IMR-90 (cell line): ENCODE data around the gene PGC. TPM values are rescaled to one million over a fixed set of nuclear protein-coding genes. Genes with fewer than 3 reads are reported as not detected.

Experiments used
- ATAC-seq: fragments of 200-7000 bp; cut with Tn5 transposase; 2 replicates; pipeline ENCODE4 v1.9.1; 2020; ENCODE audit warnings: low read depth, mild to moderate bottlenecking, moderate library complexity
- BruUV-seq: library from RNA; stranded (reverse); fragments of 400-500 nt; replicated peaks from 2 replicates; lab custom pipeline; 2021; lab: Mats Ljungman, UMichigan
- CTCF ChIA-PET: fragments of 300-600 bp; formaldehyde crosslinking; extraction: SDS; loops from one replicate; lab custom pipeline; 2021; ENCODE audit warnings: antibody characterized with exemption; lab: Yijun Ruan, JAX
- POLR2A ChIA-PET: fragments of 300-600 bp; sonication (Branson Sonifier 250); formaldehyde crosslinking; loops from one replicate; lab custom pipeline; 2022; ENCODE audit warnings: antibody characterized with exemption; ENCODE audit not compliant: unreplicated experiment; lab: Charles Lee
- DNase-seq: peaks from one replicate; pipeline ENCODE4 v3.0.0; 2013
- H2AFZ ChIP-seq: replicated peaks from 2 replicates; pipeline ENCODE3; 2013; ENCODE audit warnings: low read length, mild to moderate bottlenecking; ENCODE audit not compliant: poor library complexity
- H2AK5ac ChIP-seq: 2 replicates; pipeline ENCODE4 v1.6.1; 2013; ENCODE audit warnings: low read depth, low read length, inconsistent platforms
- H2AK9ac ChIP-seq: replicated peaks from 2 replicates; pipeline ENCODE3; 2013; ENCODE audit warnings: mild to moderate bottlenecking, low read depth, low read length, moderate library complexity; ENCODE audit not compliant: poor library complexity
- H2BK120ac ChIP-seq: 2 replicates; pipeline ENCODE4 v1.6.1; 2013; ENCODE audit warnings: low read depth, low read length, inconsistent platforms
- H2BK15ac ChIP-seq: 3 replicates; pipeline ENCODE4 v1.6.1; 2013; ENCODE audit warnings: low read depth, low read length, inconsistent platforms
- H2BK20ac ChIP-seq: 2 replicates; pipeline ENCODE4 v1.6.1; 2013; ENCODE audit warnings: low read depth, mild to moderate bottlenecking, inconsistent platforms, low read length, moderate library complexity
- H2BK5ac ChIP-seq: 2 replicates; pipeline ENCODE4 v1.6.1; 2013; ENCODE audit warnings: mild to moderate bottlenecking, low read depth, low read length, inconsistent platforms; ENCODE audit not compliant: poor library complexity, severe bottlenecking
- H3K14ac ChIP-seq: replicated peaks from 2 replicates; pipeline ENCODE4 v1.6.1; 2013; ENCODE audit warnings: low read depth, low read length, inconsistent platforms
- H3K18ac ChIP-seq: 2 replicates; pipeline ENCODE4 v1.6.1; 2013; ENCODE audit warnings: low read depth, low read length, control low read depth
- H3K23ac ChIP-seq: 2 replicates; pipeline ENCODE4 v1.6.1; 2013; ENCODE audit warnings: low read depth, low read length, inconsistent platforms
- H3K27ac ChIP-seq: 2 replicates; pipeline ENCODE4 v1.5.1; 2013; ENCODE audit warnings: mild to moderate bottlenecking, control low read depth, low read length; ENCODE audit not compliant: insufficient read depth
- H3K27me3 ChIP-seq: 2 replicates; pipeline ENCODE4 v1.6.1; 2013; ENCODE audit warnings: low read length; ENCODE audit not compliant: control insufficient read depth, insufficient read depth
- H3K36me3 ChIP-seq: 2 replicates; pipeline ENCODE4 v1.6.1; 2013; ENCODE audit warnings: low read length, mixed read lengths; ENCODE audit not compliant: control insufficient read depth, insufficient read depth
- H3K4ac ChIP-seq: 2 replicates; pipeline ENCODE4 v1.6.1; 2013; ENCODE audit warnings: low read depth, low read length, inconsistent platforms
- H3K4me1 ChIP-seq: 2 replicates; pipeline ENCODE4 v1.6.1; 2013; ENCODE audit warnings: low read length, mixed read lengths; ENCODE audit not compliant: control insufficient read depth, insufficient read depth
- H3K4me2 ChIP-seq: 2 replicates; pipeline ENCODE4 v1.6.1; 2013; ENCODE audit warnings: low read depth, mild to moderate bottlenecking, control low read depth, low read length, moderate library complexity
- H3K4me3 ChIP-seq: 2 replicates; pipeline ENCODE4 v1.5.1; 2013; ENCODE audit warnings: low read depth, mild to moderate bottlenecking, control low read depth, low read length, moderate library complexity; ENCODE audit not compliant: insufficient read depth
- H3K56ac ChIP-seq: 2 replicates; pipeline ENCODE4 v1.6.1; 2013; ENCODE audit warnings: low read length, inconsistent platforms; ENCODE audit not compliant: insufficient read depth; ENCODE audit errors: extremely low read depth
- H3K79me1 ChIP-seq, 2 experiments: 2 replicates each; pipeline ENCODE4 v1.6.1; 2013; ENCODE audit warnings: low read length in 2 of 2, inconsistent platforms in 1 of 2, low read depth in 1 of 2
- H3K9ac ChIP-seq: 2 replicates; pipeline ENCODE4 v1.6.1; 2013; ENCODE audit warnings: low read depth, low read length, control low read depth
- H3K9me1 ChIP-seq: 2 replicates; pipeline ENCODE4 v1.6.1; 2013; ENCODE audit warnings: low read length, inconsistent platforms; ENCODE audit not compliant: insufficient read depth
- H3K9me3 ChIP-seq: 2 replicates; pipeline ENCODE4 v1.6.1; 2013; ENCODE audit warnings: low read length; ENCODE audit not compliant: control insufficient read depth, insufficient read depth
- H4K20me1 ChIP-seq: 2 replicates; pipeline ENCODE4 v1.6.1; 2013; ENCODE audit warnings: low read length, inconsistent platforms; ENCODE audit not compliant: insufficient read depth
- H4K5ac ChIP-seq: 2 replicates; pipeline ENCODE4 v1.6.1; 2013; ENCODE audit warnings: mild to moderate bottlenecking, low read depth, low read length, control low read depth
- H4K8ac ChIP-seq, 2 experiments: 2 replicates each; pipeline ENCODE4 v1.6.1; 2013; ENCODE audit warnings: low read depth in 2 of 2, low read length in 2 of 2, control low read depth in 1 of 2, inconsistent platforms in 1 of 2
- H4K91ac ChIP-seq: 2 replicates; pipeline ENCODE4 v1.6.1; 2013; ENCODE audit warnings: low read depth, low read length, inconsistent platforms; ENCODE audit not compliant: insufficient read depth
- BHLHE40 ChIP-seq: fragments of 150-350 bp; IDR thresholded peaks from 2 replicates; pipeline ENCODE4 v1.6.1; 2016; ENCODE audit warnings: mild to moderate bottlenecking, low read depth, low read length
- CEBPB ChIP-seq: IDR thresholded peaks from 2 replicates; pipeline ENCODE4 v1.6.1; 2012; ENCODE audit warnings: low read depth, low read length, improper control_type of control experiment
- CHD1 ChIP-seq: IDR thresholded peaks from 2 replicates; pipeline ENCODE4 v1.6.1; 2012; ENCODE audit warnings: low read depth, low read length, improper control_type of control experiment
- FOS ChIP-seq: fragments of 150-350 bp; IDR thresholded peaks from 2 replicates; pipeline ENCODE4 v1.6.1; 2016; ENCODE audit warnings: low read depth, low read length
- MAFK ChIP-seq: IDR thresholded peaks from 2 replicates; pipeline ENCODE4 v1.6.1; 2012; ENCODE audit warnings: low read depth, low read length, improper control_type of control experiment
- MAZ ChIP-seq: IDR thresholded peaks from 2 replicates; pipeline ENCODE4 v1.6.1; 2012; ENCODE audit warnings: low read depth, mild to moderate bottlenecking, low read length, improper control_type of control experiment, moderate library complexity, borderline replicate concordance
- MXI1 ChIP-seq: IDR thresholded peaks from 2 replicates; pipeline ENCODE4 v1.6.1; 2012; ENCODE audit warnings: low read depth, mild to moderate bottlenecking, low read length, moderate library complexity, borderline replicate concordance
- NFE2L2 ChIP-seq: fragments of 150-350 bp; IDR thresholded peaks from 2 replicates; pipeline ENCODE4 v1.6.1; 2016; ENCODE audit warnings: low read depth, mild to moderate bottlenecking, low read length
- POLR2A ChIP-seq: IDR thresholded peaks from 2 replicates; pipeline ENCODE4 v1.6.1; 2012; ENCODE audit warnings: mild to moderate bottlenecking, low read depth, low read length
- RAD21 ChIP-seq: IDR thresholded peaks from 2 replicates; pipeline ENCODE4 v1.6.1; 2012; ENCODE audit warnings: low read length, improper control_type of control experiment
- RCOR1 ChIP-seq: IDR thresholded peaks from 2 replicates; pipeline ENCODE4 v1.6.1; 2012; ENCODE audit warnings: mild to moderate bottlenecking, low read length, improper control_type of control experiment; ENCODE audit not compliant: insufficient replicate concordance
- RFX5 ChIP-seq: IDR thresholded peaks from 2 replicates; pipeline ENCODE4 v1.8.0; 2012; ENCODE audit warnings: low read depth, mild to moderate bottlenecking, low read length, moderate library complexity
- WGBS, 2 experiments: methylation state at CpG; one replicate each; pipeline versions ENCODE4 v1.1.5 to v1.1.7; 2013; ENCODE audit warnings: missing lambda C conversion rate in 2 of 2; ENCODE audit not compliant: insufficient read length in 1 of 2; ENCODE audit errors: extremely low coverage in 2 of 2; 5-methylcytosine and 5-hydroxymethylcytosine counted together
- dilution Hi-C: fragments of 300-500 bp; cut with HindIII; formaldehyde crosslinking; loops from one replicate; pipeline ENCODE4 v1.14.3; 2018; ENCODE audit warnings: low sequenced_read_pairs; ENCODE audit not compliant: unreplicated experiment
- in situ Hi-C: fragments of 300-500 bp; cut with MboI; formaldehyde crosslinking; loops from 3 replicates; pipeline ENCODE4 v1.14.3; 2019; ENCODE audit warnings: low sequenced_read_pairs, inconsistent platforms, mixed read lengths
- intact Hi-C: fragments of 100-400 bp; cut with micrococcal nuclease; formaldehyde crosslinking; loops from 2 replicates; pipeline ENCODE4 v1.10.0; 2022
- polyA plus RNA-seq, 3 experiments: library from polyadenylated mRNA; depleted of rRNA; stranded (reverse); fragments of >200 nt; gene quantifications; 2 replicates each; pipeline ENCODE4 v1.2.3, GENCODE V29; 2012; ENCODE audit warnings: low replicate concordance in 1 of 3
- total RNA-seq: library from RNA; depleted of rRNA; stranded (reverse); fragments of >200 nt; gene quantifications from 2 replicates; pipeline ENCODE4 v1.2.3, GENCODE V29; 2012
- TF ChIP-seq, protein P1 (sequence below): conservative IDR thresholded peaks from 2 replicates; pipeline ENCODE4 v1.5.1; 2012; ENCODE audit warnings: mild to moderate bottlenecking, low read depth, low read length, improper control_type of control experiment
- TF ChIP-seq, protein P2 (sequence below): fragments of 150-350 bp; IDR thresholded peaks from 2 replicates; pipeline ENCODE4 v1.6.1; 2016; ENCODE audit warnings: low read depth, mild to moderate bottlenecking, low read length, moderate library complexity, borderline replicate concordance
- TF ChIP-seq, protein P3 (sequence below): fragments of 150-350 bp; IDR thresholded peaks from 2 replicates; pipeline ENCODE4 v1.6.1; 2017; ENCODE audit warnings: mild to moderate bottlenecking, antibody characterized with exemption, low read length, low read depth

The PGC gene
- total and polyA plus RNA-seq, 2 of the 4 experiments (the other 2 are of a cell fraction): not detected

DNA sequence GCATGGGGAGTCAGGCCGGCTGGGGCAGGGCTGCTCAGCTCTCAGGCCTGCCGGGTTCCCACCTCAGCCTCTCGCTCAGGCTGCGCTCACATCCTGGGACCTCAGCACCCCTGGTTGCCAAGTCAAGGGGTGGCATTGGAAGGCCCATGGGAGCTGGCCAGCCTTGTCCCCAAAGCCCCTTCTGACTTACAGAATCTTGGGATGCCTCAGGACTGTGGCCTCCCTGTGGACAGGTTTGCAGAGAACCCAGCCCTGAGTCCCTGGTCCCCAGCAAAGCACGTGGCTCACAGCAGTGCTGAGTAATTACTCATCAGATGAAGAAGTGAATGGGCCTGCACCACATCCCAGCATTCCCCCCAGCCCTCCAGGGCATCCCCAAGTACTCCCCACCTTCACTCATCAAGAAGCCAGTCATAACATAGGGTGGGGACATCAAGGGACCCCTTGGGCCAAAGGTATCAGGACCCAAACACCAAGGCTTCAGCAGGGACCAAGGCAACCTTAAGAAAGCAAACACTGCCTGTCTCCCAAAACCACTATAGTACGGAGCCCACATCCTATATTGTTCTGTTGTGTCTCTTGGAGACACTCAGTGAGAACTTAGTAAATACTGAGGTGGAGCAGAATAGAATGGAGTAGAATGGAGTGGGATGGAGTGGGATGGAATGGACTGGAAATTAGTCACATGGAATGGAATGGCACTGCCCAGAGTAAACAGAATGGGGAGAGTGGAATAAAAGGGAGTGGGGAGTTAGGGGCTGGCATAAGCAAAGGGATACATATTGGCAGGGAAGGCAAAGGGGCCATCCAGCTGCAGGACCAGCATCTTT lies 3.6 kb downstream of the PGC start:
- Histone ChIP-seq H2BK5ac (no peak overlapping the region), H3K4ac (no peak overlapping the region), H2AK9ac (no peak overlapping the region), H3K14ac (no peak overlapping the region), H2BK20ac (no peak overlapping the region), H4K8ac (no peak overlapping the region), H3K27me3 (peaks cover 12% of the 10 kb centered on the region; the same call in 1 of the 2 replicates), H3K23ac (no peak overlapping the region), H3K9me3 (no peaks in the 10 kb centered on the region), H3K79me1 (no peaks in the 10 kb centered on the region), H3K27ac (no peak overlapping the region), H3K9me1 (no peaks in the 10 kb centered on the region), H3K4me1 (no peaks in the 10 kb centered on the region), H2BK15ac (no peak overlapping the region), H4K20me1 (no peaks in the 10 kb centered on the region), H4K91ac (no peak overlapping the region), H2BK120ac (no peak overlapping the region), H3K18ac (no peak overlapping the region), H2AK5ac (no peak overlapping the region), H4K5ac (no peak overlapping the region), H3K4me2 (no peak overlapping the region), H2AFZ (no peak overlapping the region), H3K4me3 (no peak overlapping the region), H3K36me3 (no peaks in the 10 kb centered on the region), H3K56ac (no peak overlapping the region), H3K9ac (no peak overlapping the region)
- DNase-seq (no peak), ATAC-seq (peak; percentile 55; the same call in 1 of the 2 replicates)
- ChIA-PET CTCF (no interaction called here), POLR2A (no interaction called here)
- no peak for TF ChIP-seq CHD1
- TF ChIP-seq, protein P1, sequence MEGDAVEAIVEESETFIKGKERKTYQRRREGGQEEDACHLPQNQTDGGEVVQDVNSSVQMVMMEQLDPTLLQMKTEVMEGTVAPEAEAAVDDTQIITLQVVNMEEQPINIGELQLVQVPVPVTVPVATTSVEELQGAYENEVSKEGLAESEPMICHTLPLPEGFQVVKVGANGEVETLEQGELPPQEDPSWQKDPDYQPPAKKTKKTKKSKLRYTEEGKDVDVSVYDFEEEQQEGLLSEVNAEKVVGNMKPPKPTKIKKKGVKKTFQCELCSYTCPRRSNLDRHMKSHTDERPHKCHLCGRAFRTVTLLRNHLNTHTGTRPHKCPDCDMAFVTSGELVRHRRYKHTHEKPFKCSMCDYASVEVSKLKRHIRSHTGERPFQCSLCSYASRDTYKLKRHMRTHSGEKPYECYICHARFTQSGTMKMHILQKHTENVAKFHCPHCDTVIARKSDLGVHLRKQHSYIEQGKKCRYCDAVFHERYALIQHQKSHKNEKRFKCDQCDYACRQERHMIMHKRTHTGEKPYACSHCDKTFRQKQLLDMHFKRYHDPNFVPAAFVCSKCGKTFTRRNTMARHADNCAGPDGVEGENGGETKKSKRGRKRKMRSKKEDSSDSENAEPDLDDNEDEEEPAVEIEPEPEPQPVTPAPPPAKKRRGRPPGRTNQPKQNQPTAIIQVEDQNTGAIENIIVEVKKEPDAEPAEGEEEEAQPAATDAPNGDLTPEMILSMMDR: no peak
- TF ChIP-seq, protein P2, sequence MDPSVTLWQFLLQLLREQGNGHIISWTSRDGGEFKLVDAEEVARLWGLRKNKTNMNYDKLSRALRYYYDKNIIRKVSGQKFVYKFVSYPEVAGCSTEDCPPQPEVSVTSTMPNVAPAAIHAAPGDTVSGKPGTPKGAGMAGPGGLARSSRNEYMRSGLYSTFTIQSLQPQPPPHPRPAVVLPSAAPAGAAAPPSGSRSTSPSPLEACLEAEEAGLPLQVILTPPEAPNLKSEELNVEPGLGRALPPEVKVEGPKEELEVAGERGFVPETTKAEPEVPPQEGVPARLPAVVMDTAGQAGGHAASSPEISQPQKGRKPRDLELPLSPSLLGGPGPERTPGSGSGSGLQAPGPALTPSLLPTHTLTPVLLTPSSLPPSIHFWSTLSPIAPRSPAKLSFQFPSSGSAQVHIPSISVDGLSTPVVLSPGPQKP: no peak
- TF ChIP-seq MAZ: no peak
- TF ChIP-seq NFE2L2: no peak
- TF ChIP-seq MAFK: no peak
- no peak for TF ChIP-seq FOS
- TF ChIP-seq MXI1: no peak
- TF ChIP-seq RFX5: no peak
- TF ChIP-seq RCOR1: no peak
- TF ChIP-seq BHLHE40: no peak
- TF ChIP-seq POLR2A: no peak
- TF ChIP-seq CEBPB: no peak
- TF ChIP-seq RAD21: no peak
- TF ChIP-seq, protein P3, sequence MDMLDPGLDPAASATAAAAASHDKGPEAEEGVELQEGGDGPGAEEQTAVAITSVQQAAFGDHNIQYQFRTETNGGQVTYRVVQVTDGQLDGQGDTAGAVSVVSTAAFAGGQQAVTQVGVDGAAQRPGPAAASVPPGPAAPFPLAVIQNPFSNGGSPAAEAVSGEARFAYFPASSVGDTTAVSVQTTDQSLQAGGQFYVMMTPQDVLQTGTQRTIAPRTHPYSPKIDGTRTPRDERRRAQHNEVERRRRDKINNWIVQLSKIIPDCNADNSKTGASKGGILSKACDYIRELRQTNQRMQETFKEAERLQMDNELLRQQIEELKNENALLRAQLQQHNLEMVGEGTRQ: no peak
- dilution Hi-C loops (no loop called here), in situ Hi-C loops (no loop called here), intact Hi-C loops (no loop called here)
- WGBS, 2 experiments: 90% methylated on average over 4 of the region's 6 CpGs; no CpG with 5 or more reads in 1 of the 2 experiments
- no TSS peak for BruUV-seq
